K562 (cell line): Measurements from ENCODE around the gene LECT2. TPM values are rescaled to one million over a fixed set of nuclear protein-coding genes. Genes with fewer than 3 reads are reported as not detected.

ENCODE experiments used
- ATAC-seq: fragments of 200-7000 bp; cut with Tn5 transposase; 3 replicates; pipeline ENCODE4 v1.9.1; 2020; ENCODE audit warnings: moderate library complexity
- BruUV-seq: library from RNA; stranded (reverse); fragments of 400-500 nt; replicated peaks from 2 replicates; lab custom pipeline; 2021; lab: Mats Ljungman, UMichigan
- CTCF ChIA-PET: fragments of 300-600 bp; formaldehyde crosslinking; extraction: SDS; loops from one replicate; lab custom pipeline; 2021; ENCODE audit warnings: low intra/inter-chr PET ratio; lab: Yijun Ruan, JAX
- POLR2A ChIA-PET: fragments of 300-600, 350-650 bp; sonication (Branson Sonifier 250); formaldehyde crosslinking; extraction: SDS; loops from one replicate; lab custom pipeline; 2021; ENCODE audit warnings: antibody characterized with exemption, inconsistent platforms; lab: Yijun Ruan, JAX
- DNase-seq, 4 experiments: peaks; one replicate each; pipeline versions ENCODE4 v3.0.0 to v3.0.0-alpha.2; 2011 to 2018; ENCODE audit warnings: low spot score in 3 of 4, mixed read lengths in 3 of 4; ENCODE audit errors: extremely low read depth in 1 of 4
- FAIRE-seq: peaks from 2 replicates; lab custom pipeline; 2011; peaks lifted over from hg19 to GRCh38; lab: Jason Lieb, UNC
- H2AFZ ChIP-seq: 2 replicates; pipeline ENCODE4 v1.6.0; 2011; ENCODE audit warnings: low read depth, low read length, control low read depth, inconsistent platforms
- H3K27ac ChIP-seq: fragments of 200-600 bp; 3 replicates; pipeline ENCODE4 v1.8.0; 2011; ENCODE audit warnings: low read depth, mild to moderate bottlenecking, control low read depth, inconsistent platforms, low read length, moderate library complexity, mixed read lengths; ENCODE audit errors: extremely low read depth
- H3K27me3 ChIP-seq, 2 experiments: fragments of 300-600 bp in 1 of 2; 2 replicates in 1 of 2; 3 replicates in 1 of 2; pipeline versions ENCODE4 v1.6.0 to v1.8.0; 2011; ENCODE audit warnings: inconsistent platforms in 2 of 2, low read length in 2 of 2, mild to moderate bottlenecking in 1 of 2, mixed read lengths in 1 of 2, moderate library complexity in 1 of 2; ENCODE audit not compliant: control insufficient read depth in 2 of 2, insufficient read depth in 2 of 2
- H3K36me3 ChIP-seq: fragments of 300-600 bp; 3 replicates; pipeline ENCODE4 v1.8.0; 2011; ENCODE audit warnings: mild to moderate bottlenecking, low read length, inconsistent platforms; ENCODE audit not compliant: control insufficient read depth, insufficient read depth
- H3K4me1 ChIP-seq, 2 experiments: fragments of 200-600 bp in 1 of 2; replicated peaks in 1 of 2; 2 replicates in 1 of 2; 3 replicates in 1 of 2; pipeline versions ENCODE4 v1.5.1 to v1.8.0; 2011; ENCODE audit warnings: inconsistent platforms in 2 of 2, low read length in 2 of 2, mild to moderate bottlenecking in 1 of 2, mixed read lengths in 1 of 2, moderate library complexity in 1 of 2; ENCODE audit not compliant: control insufficient read depth in 2 of 2, insufficient read depth in 2 of 2
- H3K4me2 ChIP-seq: 2 replicates; pipeline ENCODE4 v1.6.1; 2011; ENCODE audit warnings: low read length, control low read depth, inconsistent platforms, mixed read lengths; ENCODE audit not compliant: insufficient read depth
- H3K4me3 ChIP-seq: fragments of 200-600 bp; sonication (generic), shearing (Covaris generic); 2 replicates; pipeline ENCODE4 v1.5.1; 2016; ENCODE audit warnings: control low read depth, inconsistent platforms
- H3K79me2 ChIP-seq: fragments of 200-600 bp; 3 replicates; pipeline ENCODE4 v1.8.0; 2011; ENCODE audit warnings: low read length, inconsistent platforms; ENCODE audit not compliant: control insufficient read depth, insufficient read depth
- H3K9ac ChIP-seq, 2 experiments: 2 replicates each; pipeline versions ENCODE4 v1.6.0 to v1.6.1; 2011; ENCODE audit warnings: low read depth in 2 of 2, low read length in 2 of 2, control low read depth in 1 of 2, inconsistent platforms in 1 of 2, mild to moderate bottlenecking in 1 of 2, mixed read lengths in 1 of 2; ENCODE audit not compliant: insufficient read depth in 1 of 2
- H3K9me1 ChIP-seq: one replicate; pipeline ENCODE4 v1.6.0; 2011; ENCODE audit warnings: inconsistent platforms, mild to moderate bottlenecking, low read length, moderate library complexity; ENCODE audit not compliant: control insufficient read depth, insufficient read depth
- H3K9me3 ChIP-seq: replicated peaks from 2 replicates; pipeline ENCODE4 v1.5.1; 2011; ENCODE audit warnings: low read depth, low read length, inconsistent platforms; ENCODE audit not compliant: control insufficient read depth, insufficient read depth
- H4K20me1 ChIP-seq: replicated peaks from 2 replicates; pipeline ENCODE4 v1.6.1; 2011; ENCODE audit warnings: low read length, inconsistent platforms, mixed read lengths; ENCODE audit not compliant: control insufficient read depth, insufficient read depth
- BCLAF1 ChIP-seq, 2 experiments: fragments of 450-650 bp in 1 of 2; IDR thresholded peaks; 2 replicates each; pipeline ENCODE4 v1.6.1; 2011 to 2017; ENCODE audit warnings: low read depth in 2 of 2, antibody characterized with exemption in 1 of 2, borderline replicate concordance in 1 of 2, low read length in 1 of 2, mild to moderate bottlenecking in 1 of 2, mixed read lengths in 1 of 2; ENCODE audit not compliant: control insufficient read depth in 1 of 2
- CBFA2T3 ChIP-seq: fragments of 450-650 bp; IDR thresholded peaks from 2 replicates; pipeline ENCODE4 v1.6.1; 2017
- CEBPB ChIP-seq: fragments of 450-650 bp; IDR thresholded peaks from 2 replicates; pipeline ENCODE4 v1.6.1; 2016; ENCODE audit warnings: missing genetic modification characterization, missing compliant biosample characterization
- CREM ChIP-seq: IDR thresholded peaks from 2 replicates; pipeline ENCODE4 v1.6.1; 2014; ENCODE audit warnings: antibody characterized with exemption, low read depth
- MEIS2 ChIP-seq: fragments of 450-650 bp; IDR thresholded peaks from 2 replicates; pipeline ENCODE4 v1.6.1; 2014; ENCODE audit warnings: mild to moderate bottlenecking; ENCODE audit not compliant: partially characterized antibody
- PCBP2 ChIP-seq: fragments of 200-400 bp; formaldehyde crosslinking; IDR thresholded peaks from 2 replicates; pipeline ENCODE4 v1.6.1; 2018; ENCODE audit warnings: low read length, low read depth, mild to moderate bottlenecking, moderate library complexity; ENCODE audit not compliant: poor library complexity, severe bottlenecking
- RUNX1 ChIP-seq: sonication (generic); IDR thresholded peaks from 2 replicates; pipeline ENCODE4 v1.6.1; 2016; ENCODE audit warnings: antibody characterized with exemption, low read depth
- TAF9B ChIP-seq: fragments of 450-650 bp; IDR thresholded peaks from 2 replicates; pipeline ENCODE4 v1.6.1; 2018; ENCODE audit warnings: mild to moderate bottlenecking; ENCODE audit not compliant: partially characterized antibody
- ZFX ChIP-seq: sonication (generic); formaldehyde crosslinking; IDR thresholded peaks from 2 replicates; pipeline ENCODE4 v1.8.0; 2022; ENCODE audit warnings: mild to moderate bottlenecking, missing genetic modification reagents, moderate library complexity
- ZNF134 ChIP-seq: fragments of 250-450 bp; sonication (Bioruptor Pico); conservative IDR thresholded peaks from 2 replicates; pipeline ENCODE4 v1.4.0; 2020
- ZNF146 ChIP-seq: IDR thresholded peaks from one replicate; pipeline ENCODE4 v1.6.1; 2018; ENCODE audit warnings: missing compliant biosample characterization; ENCODE audit not compliant: unreplicated experiment
- WGBS: fragments of 100-300 bp; shearing (Covaris generic); methylation state at CpG from one replicate; pipeline ENCODE4 v1.1.6; 2016; ENCODE audit warnings: low coverage, mixed read lengths; ENCODE audit not compliant: insufficient coverage; ENCODE audit errors: missing lambda C conversion rate; 5-methylcytosine and 5-hydroxymethylcytosine counted together
- in situ Hi-C: fragments of 300-500 bp; cut with MboI; formaldehyde crosslinking; loops from 4 replicates; pipeline ENCODE4 v1.15.0; 2018; ENCODE audit warnings: inconsistent platforms, mixed read lengths
- intact Hi-C: fragments of 100-400 bp; cut with micrococcal nuclease; formaldehyde crosslinking; loops from 2 replicates; pipeline ENCODE4 v1.14.2; 2022
- polyA plus RNA-seq, 8 experiments: library from polyadenylated mRNA; depleted of rRNA in 4 of 8; stranded (reverse) in 5 of 8; unstranded in 3 of 8; fragments of >200 nt; fragmentation: Nextera tagmentation in 2 of 8; fragmentation: Illumina TruSeq in 1 of 8; extraction: Ambion mirVana in 2 of 8; extraction: Trizol in 1 of 8; gene quantifications; 2 replicates each; pipeline versions ENCODE4 v1.2.1 to v1.2.3, GENCODE V29; 2011 to 2014; ENCODE audit warnings: inconsistent platforms in 1 of 8, missing spikeins in 1 of 8
- total RNA-seq, 7 experiments: library from RNA; depleted of rRNA in 6 of 7; stranded (reverse); fragments of >200 nt in 6 of 7; fragmentation: Illumina TruSeq in 2 of 7; extraction: Trizol in 2 of 7; gene quantifications; 2 replicates each; pipeline versions ENCODE4 v1.2.1 to v1.2.3, GENCODE V29; 2011 to 2021; ENCODE audit warnings: low replicate concordance in 1 of 7

Gene LECT2
- total and polyA plus RNA-seq, 9 of the 15 experiments (the other 6 are each of a cell fraction or from before 2014, with no cell fraction given): not detected

GRCh38 chr5:135941711-135942110, 13.1 kb downstream of the LECT2 start:
- DNase-seq (no peak), ATAC-seq (no peak), FAIRE-seq (no peak)
- Histone ChIP-seq H3K27me3 (0 out of 5 replicates have a peak, but pooled peaks cover 0 to 3% of the 10 kb centered on the region in 2 experiments), H3K27ac (no peak overlapping the region), H4K20me1 (no peaks in the 10 kb centered on the region), H3K4me2 (no peak overlapping the region), H3K4me3 (no peak overlapping the region), H3K36me3 (no peaks in the 10 kb centered on the region), H2AFZ (no peak overlapping the region), H3K9me1 (no peaks in the 10 kb centered on the region), H3K9me3 (no peaks in the 10 kb centered on the region), H3K4me1 (no peaks in the 10 kb centered on the region), H3K9ac (no peak overlapping the region), H3K79me2 (no peaks in the 10 kb centered on the region)
- 0% methylated on average over 2 of the region's 2 CpGs for WGBS
- CTCF ChIA-PET: no interaction called here
- in situ Hi-C loops: no loop called here
- no TSS peak for BruUV-seq
- no peak for TF ChIP-seq ZFX (CRISPR knock-in tag)
- TF ChIP-seq CBFA2T3: no peak
- no peak for TF ChIP-seq ZNF134 (CRISPR knock-in tag)
- TF ChIP-seq CEBPB: no peak
- TF ChIP-seq RUNX1: no peak
- TF ChIP-seq TAF9B: no peak
- POLR2A ChIA-PET: interaction anchor here (1.1 kb wide), 1 partner anchor 9 kb away, joined by 3 read pairs; no protein-coding TSS in a partner anchor
- intact Hi-C loops: loop anchor here (5.0 kb wide), 1 partner anchor 54 kb away; no protein-coding TSS in a partner anchor

- ATAC-seq (no peak), DNase-seq (no peak), FAIRE-seq (no peak)
- Histone ChIP-seq H3K79me2 (no peaks in the 10 kb centered on the region), H3K4me3 (no peak overlapping the region), H3K36me3 (no peaks in the 10 kb centered on the region), H2AFZ (no peak overlapping the region), H3K9me1 (no peaks in the 10 kb centered on the region), H3K27ac (no peak overlapping the region), H3K27me3 (peaks cover 0 to 3% of the 10 kb centered on the region in 2 experiments; a peak in 3 of 5 replicates), H3K4me1 (no peaks in the 10 kb centered on the region), H4K20me1 (no peaks in the 10 kb centered on the region), H3K9me3 (no peaks in the 10 kb centered on the region), H3K9ac (no peak overlapping the region), H3K4me2 (no peak overlapping the region)
- in situ Hi-C loops (no loop called here), intact Hi-C loops (no loop called here)
- 2% methylated on average over 5 of the region's 5 CpGs for WGBS
- no TSS peak for BruUV-seq
- CTCF ChIA-PET: no interaction called here
- POLR2A ChIA-PET: interaction anchor here (1.0 kb wide), 1 partner anchor 309 kb away, joined by 3 read pairs; no protein-coding TSS in a partner anchor
- TF ChIP-seq CREM (no peak), MEIS2 (no peak), BCLAF1 (IDR thresholded peaks at IDR 0.05; ENCODE audit: borderline replicate concordance in 1 of 2, control insufficient read depth in 1 of 2, low read depth in 2 of 2, low read length in 1 of 2) (no peak), PCBP2 (no peak), ZNF146 (CRISPR knock-in tag) (no peak)
Measured at GRCh38 chr5:135937245-135937911, 17.4 kb downstream of the LECT2 start.
